PC-3 (cell line): ENCODE results near the gene C6orf52.

Experiments
- EZH2 ChIP-seq: fragments of 300-600 bp; sonication (generic); IDR thresholded peaks from one replicate; pipeline ENCODE4 v1.6.1; 2017; ENCODE audit warnings: antibody characterized with exemption, mild to moderate bottlenecking, low read length; ENCODE audit not compliant: unreplicated experiment
- TF ChIP-seq, protein P1 (sequence below): fragments of 300-600 bp; sonication (generic); conservative IDR thresholded peaks from 2 replicates; pipeline ENCODE4 v1.5.1; 2017; ENCODE audit warnings: antibody characterized with exemption, low read depth, mild to moderate bottlenecking, low read length

DNA sequence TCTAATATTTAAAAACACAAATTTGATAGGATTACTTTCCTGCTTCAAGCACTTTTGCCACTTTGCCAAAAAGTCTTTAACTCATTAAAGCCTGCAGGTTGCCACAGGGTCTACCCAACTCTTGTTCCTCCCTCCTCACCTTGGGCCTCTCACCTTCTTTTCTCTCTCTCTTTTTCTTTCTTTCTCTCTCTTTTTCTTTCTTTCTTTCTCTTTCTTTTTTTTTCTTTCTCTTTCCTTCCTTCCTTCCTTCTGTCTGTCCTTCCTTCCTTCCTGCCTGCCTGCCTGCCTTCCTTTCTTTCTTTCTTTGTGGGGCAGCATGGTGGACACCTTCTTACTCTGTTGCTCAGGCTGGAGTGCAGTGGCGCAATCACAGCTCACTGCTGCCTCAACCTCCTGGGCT, 50.2 kb downstream of the C6orf52 start:
- TF ChIP-seq, protein P1, sequence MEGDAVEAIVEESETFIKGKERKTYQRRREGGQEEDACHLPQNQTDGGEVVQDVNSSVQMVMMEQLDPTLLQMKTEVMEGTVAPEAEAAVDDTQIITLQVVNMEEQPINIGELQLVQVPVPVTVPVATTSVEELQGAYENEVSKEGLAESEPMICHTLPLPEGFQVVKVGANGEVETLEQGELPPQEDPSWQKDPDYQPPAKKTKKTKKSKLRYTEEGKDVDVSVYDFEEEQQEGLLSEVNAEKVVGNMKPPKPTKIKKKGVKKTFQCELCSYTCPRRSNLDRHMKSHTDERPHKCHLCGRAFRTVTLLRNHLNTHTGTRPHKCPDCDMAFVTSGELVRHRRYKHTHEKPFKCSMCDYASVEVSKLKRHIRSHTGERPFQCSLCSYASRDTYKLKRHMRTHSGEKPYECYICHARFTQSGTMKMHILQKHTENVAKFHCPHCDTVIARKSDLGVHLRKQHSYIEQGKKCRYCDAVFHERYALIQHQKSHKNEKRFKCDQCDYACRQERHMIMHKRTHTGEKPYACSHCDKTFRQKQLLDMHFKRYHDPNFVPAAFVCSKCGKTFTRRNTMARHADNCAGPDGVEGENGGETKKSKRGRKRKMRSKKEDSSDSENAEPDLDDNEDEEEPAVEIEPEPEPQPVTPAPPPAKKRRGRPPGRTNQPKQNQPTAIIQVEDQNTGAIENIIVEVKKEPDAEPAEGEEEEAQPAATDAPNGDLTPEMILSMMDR = no peak
- no peak for TF ChIP-seq EZH2
